Upper lobe of left lung (tissue), 6 donors: Measurements from ENCODE around the gene LRBA. TPM values are rescaled to one million over a fixed set of nuclear protein-coding genes. Genes with fewer than 3 reads are reported as not detected.

ENCODE experiments used
- ATAC-seq, 2 donors: fragments of 200-7000 bp; cut with Tn5 transposase; one replicate each; pipeline ENCODE4 v1.9.1; 2022; ENCODE audit warnings: mild to moderate bottlenecking in 2 of 2, moderate library complexity in 2 of 2; ENCODE audit not compliant: low FRiP score in 2 of 2
- DNase-seq, 2 donors: peaks; one replicate each; pipeline ENCODE4 v3.0.0-alpha.2; 2019 to 2020
- H3K27ac ChIP-seq, 4 donors: fragments of 200-600 bp; sonication (generic); one replicate each; pipeline ENCODE4 v1.5.1; 2016 to 2019
- H3K27me3 ChIP-seq, 4 donors: fragments of 200-600 bp; sonication (generic); one replicate each; pipeline ENCODE4 v1.5.1; 2017 to 2019
- H3K36me3 ChIP-seq, 4 donors: fragments of 200-600 bp; sonication (generic); one replicate each; pipeline ENCODE4 v1.5.1; 2016 to 2019
- H3K4me1 ChIP-seq, 4 donors: fragments of 200-600 bp; sonication (generic); one replicate each; pipeline ENCODE4 v1.5.1; 2018 to 2019
- H3K4me3 ChIP-seq, 4 donors: fragments of 200-600 bp; sonication (generic); one replicate each; pipeline ENCODE4 v1.5.1; 2017 to 2019; ENCODE audit warnings: mild to moderate bottlenecking in 2 of 4, moderate library complexity in 1 of 4
- H3K9me3 ChIP-seq, 4 donors: fragments of 200-600 bp; sonication (generic); one replicate each; pipeline ENCODE4 v1.5.1; 2018 to 2019
- EP300 ChIP-seq, 4 donors: sonication (generic); formaldehyde crosslinking; IDR thresholded peaks; one replicate each; pipeline ENCODE4 v1.5.1; 2017; ENCODE audit warnings: antibody characterized with exemption in 4 of 4, control low read depth in 2 of 4
- POLR2A ChIP-seq, 4 donors: fragments of 450-650 bp; IDR thresholded peaks; one replicate each; pipeline ENCODE4 v1.5.1; 2016 to 2017; ENCODE audit warnings: antibody characterized with exemption in 4 of 4, mild to moderate bottlenecking in 2 of 4
- POLR2AphosphoS5 ChIP-seq, 2 donors: sonication (generic); formaldehyde crosslinking; IDR thresholded peaks; one replicate each; pipeline ENCODE4 v1.5.1; 2017; ENCODE audit warnings: antibody characterized with exemption in 2 of 2
- WGBS, 2 donors: methylation state at CpG; one replicate each; pipeline ENCODE4 v1.1.5; 2017 to 2018; 5-methylcytosine and 5-hydroxymethylcytosine counted together
- total RNA-seq, 6 donors: library from RNA; depleted of rRNA in 4 of 6; stranded (reverse); fragments of >200 nt in 4 of 6; gene quantifications; one replicate each; pipeline versions ENCODE4 v1.1.0 to v1.2.1, GENCODE V29; 2016 to 2021
- TF ChIP-seq, protein P1 (sequence below), 6 experiments: fragments of 450-650 bp in 4 of 6; fragments of 200-600 bp in 2 of 6; sonication (generic) in 2 of 6; IDR thresholded peaks; one replicate each; pipeline ENCODE4 v1.5.1; 2016 to 2019; ENCODE audit warnings: antibody characterized with exemption in 6 of 6
- donor health status: DM: no; HTN: no; CAD: no; lungs with moderate emphysema.
- donor health status: DM: no; HTN: yes; CAD: no; lungs with severe emphysema.

The LRBA gene
- total RNA-seq, 6 donors from 2014 or later, result 34.7 to 139 (median 56.4) TPM

DNA sequence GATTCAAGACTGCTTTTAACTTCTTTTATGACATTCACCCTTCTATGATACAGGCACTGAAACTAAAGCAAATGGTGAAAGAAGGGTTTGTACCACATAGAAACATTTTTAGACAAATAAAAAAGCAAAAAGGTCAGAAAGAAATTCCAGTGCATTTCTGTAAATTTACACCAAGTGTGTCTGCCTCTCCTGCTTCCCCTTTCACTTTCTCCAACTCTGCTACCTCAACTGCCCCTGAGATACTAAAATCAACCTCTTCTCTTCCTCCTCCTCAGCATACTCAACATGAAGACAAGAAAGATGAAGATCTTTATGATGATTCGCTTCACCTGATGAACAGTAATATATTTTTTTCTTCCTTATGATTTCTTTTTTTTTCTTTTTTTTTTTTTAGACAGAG, 187.9 kb downstream of the LRBA start:
- WGBS, 2 donors, result 93 to 100% methylated on average over 1 of the region's 1 CpG
- DNase-seq, result no peak

DNA sequence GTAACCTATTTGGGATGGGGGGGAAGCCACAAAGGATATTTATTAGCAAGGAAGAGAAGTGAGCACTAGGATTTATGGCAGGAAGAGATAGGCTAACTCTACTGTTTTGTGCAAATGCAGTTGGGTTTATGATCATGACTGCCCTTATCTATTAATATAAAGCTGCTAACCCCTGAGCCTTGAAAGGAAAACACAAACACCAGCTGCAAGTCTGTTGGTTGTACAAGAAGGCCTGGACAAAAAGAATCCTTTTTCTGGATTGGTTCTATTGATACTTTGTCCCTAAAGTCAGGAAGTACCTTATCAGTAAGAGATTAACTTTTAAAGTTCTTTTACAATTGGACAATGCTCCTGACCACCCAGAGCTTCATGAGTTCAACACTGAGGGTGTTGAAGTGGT, 188.8 kb downstream of the LRBA start:
- Histone ChIP-seq H3K9me3 (no peaks in the 10 kb centered on the region), H3K4me1 (no peaks in the 10 kb centered on the region), H3K4me3 (no peak overlapping the region), H3K27me3 (no peaks in the 10 kb centered on the region), H3K27ac (no peak overlapping the region), H3K36me3 (peaks cover 0 to 23% (median 6%) of the 10 kb centered on the region in 4 donors)
- TF ChIP-seq, protein P1, sequence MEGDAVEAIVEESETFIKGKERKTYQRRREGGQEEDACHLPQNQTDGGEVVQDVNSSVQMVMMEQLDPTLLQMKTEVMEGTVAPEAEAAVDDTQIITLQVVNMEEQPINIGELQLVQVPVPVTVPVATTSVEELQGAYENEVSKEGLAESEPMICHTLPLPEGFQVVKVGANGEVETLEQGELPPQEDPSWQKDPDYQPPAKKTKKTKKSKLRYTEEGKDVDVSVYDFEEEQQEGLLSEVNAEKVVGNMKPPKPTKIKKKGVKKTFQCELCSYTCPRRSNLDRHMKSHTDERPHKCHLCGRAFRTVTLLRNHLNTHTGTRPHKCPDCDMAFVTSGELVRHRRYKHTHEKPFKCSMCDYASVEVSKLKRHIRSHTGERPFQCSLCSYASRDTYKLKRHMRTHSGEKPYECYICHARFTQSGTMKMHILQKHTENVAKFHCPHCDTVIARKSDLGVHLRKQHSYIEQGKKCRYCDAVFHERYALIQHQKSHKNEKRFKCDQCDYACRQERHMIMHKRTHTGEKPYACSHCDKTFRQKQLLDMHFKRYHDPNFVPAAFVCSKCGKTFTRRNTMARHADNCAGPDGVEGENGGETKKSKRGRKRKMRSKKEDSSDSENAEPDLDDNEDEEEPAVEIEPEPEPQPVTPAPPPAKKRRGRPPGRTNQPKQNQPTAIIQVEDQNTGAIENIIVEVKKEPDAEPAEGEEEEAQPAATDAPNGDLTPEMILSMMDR (IDR thresholded peaks at IDR 0.05), result no peak
- no peak for TF ChIP-seq POLR2A (IDR thresholded peaks at IDR 0.05)
- TF ChIP-seq POLR2AphosphoS5 (IDR thresholded peaks at IDR 0.05), result no peak
- TF ChIP-seq EP300 (IDR thresholded peaks at IDR 0.05), result no peak
- ATAC-seq (no peak), DNase-seq (no peak)

More for the DNA sequence above, 187.9 kb downstream of the LRBA start:
- Histone ChIP-seq H3K36me3 (peaks cover 0 to 23% (median 6%) of the 10 kb centered on the region in 4 donors), H3K27me3 (no peaks in the 10 kb centered on the region), H3K4me3 (no peak overlapping the region), H3K9me3 (no peaks in the 10 kb centered on the region), H3K4me1 (no peaks in the 10 kb centered on the region), H3K27ac (no peak overlapping the region)
- no peak for ATAC-seq
- TF ChIP-seq, protein P1 (IDR thresholded peaks at IDR 0.05), result no peak
- TF ChIP-seq POLR2AphosphoS5 (IDR thresholded peaks at IDR 0.05) (no peak), EP300 (IDR thresholded peaks at IDR 0.05) (no peak), POLR2A (IDR thresholded peaks at IDR 0.05) (no peak)

DNA sequence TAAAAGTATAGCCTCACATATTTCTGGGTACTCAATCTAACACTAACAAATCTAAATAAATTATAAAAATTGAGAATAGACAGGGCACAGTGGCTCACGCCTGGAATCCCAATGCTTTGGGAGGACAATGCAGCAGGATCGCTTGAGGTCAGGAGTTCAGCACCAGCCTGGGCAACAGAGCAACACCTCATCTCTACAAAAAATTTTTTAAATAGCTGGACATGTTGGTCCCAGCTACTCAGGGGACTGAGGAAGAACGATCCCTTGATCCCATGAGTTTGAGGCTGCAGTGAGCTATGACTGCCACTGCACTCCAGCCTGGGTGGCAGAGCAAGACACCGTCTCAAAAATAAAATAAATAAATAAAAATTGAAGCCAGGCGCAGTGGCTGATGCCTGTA, 192.7 kb downstream of the LRBA start:
- DNase-seq (no peak), ATAC-seq (no peak)
- Histone ChIP-seq H3K9me3 (no peaks in the 10 kb centered on the region), H3K4me1 (no peaks in the 10 kb centered on the region), H3K36me3 (peaks cover 0 to 11% (median under 1%) of the 10 kb centered on the region in 4 donors), H3K4me3 (no peak overlapping the region), H3K27ac (no peak overlapping the region), H3K27me3 (no peaks in the 10 kb centered on the region)
- no peak for TF ChIP-seq POLR2A (IDR thresholded peaks at IDR 0.05)
- TF ChIP-seq, protein P1 (IDR thresholded peaks at IDR 0.05), result no peak
- no peak for TF ChIP-seq POLR2AphosphoS5 (IDR thresholded peaks at IDR 0.05)
- TF ChIP-seq EP300 (IDR thresholded peaks at IDR 0.05), result no peak
- WGBS, 2 donors, result 93 to 95% methylated on average over 5 of the region's 5 CpGs

DNA sequence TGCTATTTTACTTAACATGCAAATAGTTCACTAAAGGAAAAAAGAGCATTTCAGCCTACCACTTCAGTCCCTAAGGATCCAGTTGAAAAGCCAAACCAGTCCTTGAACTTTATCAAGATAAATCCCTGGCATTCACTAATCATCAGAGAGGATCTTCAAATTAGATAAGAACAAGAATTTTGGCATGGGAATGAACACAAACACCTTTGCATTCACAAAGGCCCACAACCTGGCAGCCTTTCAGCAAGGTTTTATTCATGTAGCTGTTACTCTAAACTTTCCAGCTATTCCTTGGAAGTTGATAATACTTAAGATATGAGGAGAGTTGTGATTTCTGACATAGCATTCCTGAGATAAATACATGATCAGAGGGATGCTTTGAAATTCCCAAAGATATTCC, 193.4 kb downstream of the LRBA start:
- H3K27ac ChIP-seq, result no peak overlapping the region
- peaks cover 0 to 8% (median 0%) of the 10 kb centered on the region in 4 donors for H3K36me3 ChIP-seq
- H3K4me1 ChIP-seq, result no peaks in the 10 kb centered on the region
- TF ChIP-seq POLR2A (IDR thresholded peaks at IDR 0.05) (no peak), POLR2AphosphoS5 (IDR thresholded peaks at IDR 0.05) (no peak), EP300 (IDR thresholded peaks at IDR 0.05) (no peak)
- TF ChIP-seq, protein P1 (IDR thresholded peaks at IDR 0.05), result no peak
- no peaks in the 10 kb centered on the region for H3K9me3 ChIP-seq
- H3K27me3 ChIP-seq, result no peaks in the 10 kb centered on the region
- DNase-seq, result no peak
- no peak for ATAC-seq
- no peak overlapping the region for H3K4me3 ChIP-seq

DNA sequence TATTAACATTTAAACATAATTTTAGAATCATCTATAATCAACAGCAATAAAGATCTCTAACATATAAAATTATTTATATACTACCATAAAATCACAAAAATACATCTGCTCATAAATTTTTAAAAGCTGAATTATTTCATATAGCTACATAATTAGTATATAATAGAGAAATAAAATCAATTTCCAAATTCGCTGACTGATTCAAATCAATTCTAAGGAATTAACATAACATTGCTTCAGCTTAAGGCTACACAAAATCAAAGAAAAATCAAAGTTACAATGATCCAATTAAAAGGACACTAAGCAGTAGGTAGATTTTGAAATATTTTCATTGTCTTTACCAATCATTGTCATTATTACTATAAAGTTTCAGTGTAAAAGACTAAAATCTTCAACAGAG, 194.7 kb downstream of the LRBA start:
- Histone ChIP-seq H3K27ac (no peak overlapping the region), H3K27me3 (no peaks in the 10 kb centered on the region), H3K4me1 (no peaks in the 10 kb centered on the region), H3K9me3 (no peaks in the 10 kb centered on the region), H3K4me3 (no peak overlapping the region), H3K36me3 (peaks cover 0 to 4% (median 0%) of the 10 kb centered on the region in 4 donors)
- TF ChIP-seq POLR2AphosphoS5 (IDR thresholded peaks at IDR 0.05) (no peak), POLR2A (IDR thresholded peaks at IDR 0.05) (no peak), EP300 (IDR thresholded peaks at IDR 0.05) (no peak)
- TF ChIP-seq, protein P1 (IDR thresholded peaks at IDR 0.05), result no peak
- 96 to 98% methylated on average over 1 of the region's 1 CpG for WGBS, 2 donors
- ATAC-seq, result no peak
- no peak for DNase-seq
